HEK293 (cell line): ENCODE data around the gene SMIM36.

Experiments used
- IKZF3 ChIP-seq: fragments of 450-650 bp; IDR thresholded peaks from 2 replicates; pipeline ENCODE4 v1.5.0; 2018; ENCODE audit warnings: missing biosample characterization, mild to moderate bottlenecking, missing genetic modification characterization, moderate library complexity
- TF ChIP-seq, protein P1 (sequence below): fragments of 450-650 bp; formaldehyde crosslinking; IDR thresholded peaks from 2 replicates; pipeline ENCODE4 v1.5.1; 2016; ENCODE audit warnings: missing biosample characterization, missing genetic modification characterization
- TF ChIP-seq, protein P2 (sequence below): fragments of 450-650 bp; formaldehyde crosslinking; IDR thresholded peaks from 2 replicates; pipeline ENCODE4 v1.5.1; 2016; ENCODE audit warnings: missing biosample characterization, missing genetic modification characterization

DNA sequence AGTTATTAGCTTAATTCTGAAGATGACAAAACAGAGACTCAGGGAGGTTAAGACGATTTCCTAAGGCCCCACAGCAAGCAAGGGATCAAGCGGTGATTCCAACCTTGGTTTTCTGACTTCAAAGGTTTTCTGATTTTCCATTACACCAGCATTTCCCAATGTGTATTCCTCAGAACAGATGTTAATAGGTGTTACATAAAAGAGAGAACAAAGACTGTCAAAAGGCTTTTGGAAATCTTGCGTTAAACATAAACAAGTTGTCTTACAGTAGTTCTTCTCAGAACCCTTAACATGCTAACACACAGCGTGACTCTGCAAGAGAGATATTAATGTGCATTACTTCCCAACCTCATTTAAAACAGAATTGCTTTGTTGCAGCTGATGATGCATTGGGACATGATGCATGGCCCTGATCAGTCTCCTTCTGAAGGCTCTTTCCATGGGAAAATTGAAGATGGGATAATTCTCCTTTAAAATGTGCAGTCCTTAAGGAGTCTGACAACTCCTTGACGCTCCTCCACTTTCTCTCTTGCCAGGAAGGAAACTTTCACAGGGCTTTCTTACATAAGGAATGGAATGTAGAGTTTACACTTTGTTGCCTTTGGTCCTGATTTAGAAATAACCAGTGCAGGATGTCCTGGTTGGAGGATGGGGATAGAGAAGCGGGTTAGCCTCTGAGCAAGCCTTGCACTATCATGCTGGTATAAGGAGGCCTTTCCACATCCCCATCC lies 68.1 kb downstream of the SMIM36 start:
- TF ChIP-seq IKZF3 (tag by site-specific recombination), result no peak
- TF ChIP-seq, protein P1, sequence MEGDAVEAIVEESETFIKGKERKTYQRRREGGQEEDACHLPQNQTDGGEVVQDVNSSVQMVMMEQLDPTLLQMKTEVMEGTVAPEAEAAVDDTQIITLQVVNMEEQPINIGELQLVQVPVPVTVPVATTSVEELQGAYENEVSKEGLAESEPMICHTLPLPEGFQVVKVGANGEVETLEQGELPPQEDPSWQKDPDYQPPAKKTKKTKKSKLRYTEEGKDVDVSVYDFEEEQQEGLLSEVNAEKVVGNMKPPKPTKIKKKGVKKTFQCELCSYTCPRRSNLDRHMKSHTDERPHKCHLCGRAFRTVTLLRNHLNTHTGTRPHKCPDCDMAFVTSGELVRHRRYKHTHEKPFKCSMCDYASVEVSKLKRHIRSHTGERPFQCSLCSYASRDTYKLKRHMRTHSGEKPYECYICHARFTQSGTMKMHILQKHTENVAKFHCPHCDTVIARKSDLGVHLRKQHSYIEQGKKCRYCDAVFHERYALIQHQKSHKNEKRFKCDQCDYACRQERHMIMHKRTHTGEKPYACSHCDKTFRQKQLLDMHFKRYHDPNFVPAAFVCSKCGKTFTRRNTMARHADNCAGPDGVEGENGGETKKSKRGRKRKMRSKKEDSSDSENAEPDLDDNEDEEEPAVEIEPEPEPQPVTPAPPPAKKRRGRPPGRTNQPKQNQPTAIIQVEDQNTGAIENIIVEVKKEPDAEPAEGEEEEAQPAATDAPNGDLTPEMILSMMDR (tag by site-specific recombination), result no peak
- TF ChIP-seq, protein P2, sequence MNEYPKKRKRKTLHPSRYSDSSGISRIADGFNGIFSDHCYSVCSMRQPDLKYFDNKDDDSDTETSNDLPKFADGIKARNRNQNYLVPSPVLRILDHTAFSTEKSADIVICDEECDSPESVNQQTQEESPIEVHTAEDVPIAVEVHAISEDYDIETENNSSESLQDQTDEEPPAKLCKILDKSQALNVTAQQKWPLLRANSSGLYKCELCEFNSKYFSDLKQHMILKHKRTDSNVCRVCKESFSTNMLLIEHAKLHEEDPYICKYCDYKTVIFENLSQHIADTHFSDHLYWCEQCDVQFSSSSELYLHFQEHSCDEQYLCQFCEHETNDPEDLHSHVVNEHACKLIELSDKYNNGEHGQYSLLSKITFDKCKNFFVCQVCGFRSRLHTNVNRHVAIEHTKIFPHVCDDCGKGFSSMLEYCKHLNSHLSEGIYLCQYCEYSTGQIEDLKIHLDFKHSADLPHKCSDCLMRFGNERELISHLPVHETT (tag by site-specific recombination), result no peak
